Activated naive CD8-positive, alpha-beta T cell treated with anti-CD3 and anti-CD28 coated beads, Interleukin-2, amount 10 ng/mL, durations not matched to agents 7 days and 5 days (primary cell): ENCODE data around the gene SIM1. TPM values are rescaled to one million over a fixed set of nuclear protein-coding genes. Genes with fewer than 3 reads are reported as not detected.
A peak's percentile ranks its signal among the peaks of the same experiment; 100 is the strongest.

Experiments used
- ATAC-seq: fragments of 150-1000 bp; cut with Tn5 transposase; one replicate; pipeline ENCODE4 v1.10.0; 2021; ENCODE audit warnings: low read depth, moderate library complexity
- POLR2A ChIA-PET: fragments of 350-600 bp; sonication (Branson Sonifier 250); formaldehyde crosslinking; loops from one replicate; lab custom pipeline; 2021; ENCODE audit warnings: antibody characterized with exemption; lab: Charles Lee
- DNase-seq: peaks from one replicate; pipeline ENCODE4 v3.0.0; 2021
- H3K27ac Mint-ChIP-seq: one replicate; pipeline ENCODE4 v1.8.0; 2022; ENCODE audit warnings: mild to moderate bottlenecking, mixed read lengths
- H3K27me3 Mint-ChIP-seq: one replicate; pipeline ENCODE4 v1.8.0; 2022; ENCODE audit warnings: mild to moderate bottlenecking, moderate library complexity, mixed read lengths
- H3K36me3 Mint-ChIP-seq: one replicate; pipeline ENCODE4 v1.8.0; 2021; ENCODE audit warnings: mild to moderate bottlenecking, mixed read lengths
- H3K4me1 Mint-ChIP-seq: one replicate; pipeline ENCODE4 v1.8.0; 2021; ENCODE audit warnings: mixed read lengths
- H3K4me3 Mint-ChIP-seq: one replicate; pipeline ENCODE4 v1.8.0; 2022; ENCODE audit warnings: mild to moderate bottlenecking, moderate library complexity, mixed read lengths
- H3K9me3 Mint-ChIP-seq: one replicate; pipeline ENCODE4 v1.8.0; 2021; ENCODE audit warnings: mixed read lengths
- total RNA-seq, 2 experiments: library from RNA; stranded (reverse); gene quantifications; one replicate each; pipeline ENCODE4 v1.2.3, GENCODE V29; 2021

SIM1 gene
- total RNA-seq, 2 experiments from 2014 or later = not detected

DNA sequence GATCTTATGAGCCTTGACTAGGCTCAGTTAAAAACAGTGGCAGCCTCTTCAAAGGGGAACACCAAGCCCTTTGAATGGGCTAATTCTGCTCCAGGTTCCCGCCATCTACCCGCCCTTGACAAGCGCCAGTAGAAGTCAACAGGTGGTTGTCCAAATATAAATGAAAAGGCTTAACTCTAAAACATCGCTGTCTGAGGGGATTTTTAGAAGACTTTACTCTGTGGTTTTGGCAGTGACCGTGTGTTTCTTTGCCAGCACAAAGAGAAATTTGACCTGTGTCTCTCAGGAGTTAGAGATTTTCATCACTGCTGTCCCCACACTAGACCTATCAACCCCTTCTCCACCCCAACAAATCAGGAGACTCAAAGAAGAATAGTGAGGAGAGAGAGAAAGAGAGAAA lies 19.8 kb upstream of the SIM1 start:
- no peaks in the 10 kb centered on the region for H3K36me3 Mint-ChIP-seq
- POLR2A ChIA-PET = no interaction called here
- no peak for ATAC-seq
- peaks cover 18% of the 10 kb centered on the region for H3K27me3 Mint-ChIP-seq
- no peaks in the 10 kb centered on the region for H3K4me1 Mint-ChIP-seq
- H3K27ac Mint-ChIP-seq = no peak overlapping the region
- no peaks in the 10 kb centered on the region for H3K9me3 Mint-ChIP-seq
- no peak for DNase-seq
- H3K4me3 Mint-ChIP-seq = no peak overlapping the region

DNA sequence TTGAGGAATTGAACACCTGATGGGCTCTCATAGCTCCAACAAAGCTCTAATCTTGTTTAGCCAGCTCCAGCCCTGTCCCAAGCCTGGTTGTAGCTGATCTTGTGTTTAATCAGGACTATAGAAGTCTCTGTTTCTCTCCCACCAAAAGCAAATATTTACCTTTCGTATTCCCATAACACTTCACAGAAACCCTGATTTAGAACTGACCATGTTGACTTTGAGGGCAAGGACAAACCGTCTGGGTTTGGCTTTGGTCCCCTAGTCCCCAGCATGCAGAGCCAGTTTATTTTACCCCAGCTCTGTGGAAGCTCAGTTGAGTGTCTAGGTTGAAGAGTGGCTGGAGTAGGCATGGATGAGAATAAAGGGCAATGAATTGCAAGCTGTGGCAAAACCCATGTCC lies 18.0 kb upstream of the SIM1 start:
- peaks cover 12% of the 10 kb centered on the region for H3K27me3 Mint-ChIP-seq
- H3K4me1 Mint-ChIP-seq = no peaks in the 10 kb centered on the region
- ATAC-seq = no peak
- H3K36me3 Mint-ChIP-seq = no peaks in the 10 kb centered on the region
- no peak for DNase-seq
- POLR2A ChIA-PET = no interaction called here
- no peaks in the 10 kb centered on the region for H3K9me3 Mint-ChIP-seq
- H3K27ac Mint-ChIP-seq = no peak overlapping the region
- H3K4me3 Mint-ChIP-seq = no peak overlapping the region

DNA sequence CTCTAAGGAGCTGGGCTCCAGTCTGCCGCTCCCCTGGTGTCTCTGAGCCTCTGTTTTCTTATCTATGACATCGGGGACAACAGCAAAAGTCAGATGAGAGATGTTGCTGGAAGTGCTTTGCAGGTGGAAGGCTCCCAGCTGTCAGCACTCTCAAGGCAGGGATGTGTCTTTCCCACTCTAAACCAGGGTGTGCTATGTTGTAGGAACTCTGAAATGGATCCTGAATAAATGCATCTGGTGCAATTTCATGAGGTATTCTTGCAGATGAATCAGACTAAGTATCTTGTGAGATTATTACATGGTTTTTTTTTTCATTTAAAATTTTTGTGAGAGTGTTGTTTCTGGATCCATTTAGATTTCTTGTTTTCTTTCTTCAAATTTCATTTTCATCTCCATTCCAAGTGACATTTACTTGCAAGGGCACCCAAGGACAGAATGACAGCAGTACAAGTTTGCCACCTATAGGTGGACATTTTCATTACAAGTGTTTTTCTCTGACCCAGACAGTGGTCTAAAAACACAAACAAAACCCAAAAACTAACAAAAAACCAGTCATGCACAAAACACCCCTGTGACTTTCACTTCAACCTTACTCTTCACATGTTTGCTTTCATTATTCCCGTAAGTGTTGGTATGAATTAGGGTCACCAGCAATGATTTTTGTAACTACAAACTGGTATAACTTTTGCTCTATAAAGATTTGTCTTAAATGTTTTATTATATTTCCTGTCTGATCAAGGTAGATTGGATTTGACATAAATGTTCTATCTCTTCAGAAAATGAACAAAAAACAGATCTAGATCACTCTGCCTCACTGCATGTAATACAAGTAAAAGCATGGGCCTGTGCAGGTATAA lies 14.7 kb upstream of the SIM1 start:
- H3K27ac Mint-ChIP-seq = no peak overlapping the region
- no peaks in the 10 kb centered on the region for H3K9me3 Mint-ChIP-seq
- H3K4me1 Mint-ChIP-seq = no peaks in the 10 kb centered on the region
- no peak for DNase-seq
- H3K27me3 Mint-ChIP-seq = peaks cover 6% of the 10 kb centered on the region
- no peak overlapping the region for H3K4me3 Mint-ChIP-seq
- POLR2A ChIA-PET = no interaction called here
- no peak for ATAC-seq
- H3K36me3 Mint-ChIP-seq = no peaks in the 10 kb centered on the region

DNA sequence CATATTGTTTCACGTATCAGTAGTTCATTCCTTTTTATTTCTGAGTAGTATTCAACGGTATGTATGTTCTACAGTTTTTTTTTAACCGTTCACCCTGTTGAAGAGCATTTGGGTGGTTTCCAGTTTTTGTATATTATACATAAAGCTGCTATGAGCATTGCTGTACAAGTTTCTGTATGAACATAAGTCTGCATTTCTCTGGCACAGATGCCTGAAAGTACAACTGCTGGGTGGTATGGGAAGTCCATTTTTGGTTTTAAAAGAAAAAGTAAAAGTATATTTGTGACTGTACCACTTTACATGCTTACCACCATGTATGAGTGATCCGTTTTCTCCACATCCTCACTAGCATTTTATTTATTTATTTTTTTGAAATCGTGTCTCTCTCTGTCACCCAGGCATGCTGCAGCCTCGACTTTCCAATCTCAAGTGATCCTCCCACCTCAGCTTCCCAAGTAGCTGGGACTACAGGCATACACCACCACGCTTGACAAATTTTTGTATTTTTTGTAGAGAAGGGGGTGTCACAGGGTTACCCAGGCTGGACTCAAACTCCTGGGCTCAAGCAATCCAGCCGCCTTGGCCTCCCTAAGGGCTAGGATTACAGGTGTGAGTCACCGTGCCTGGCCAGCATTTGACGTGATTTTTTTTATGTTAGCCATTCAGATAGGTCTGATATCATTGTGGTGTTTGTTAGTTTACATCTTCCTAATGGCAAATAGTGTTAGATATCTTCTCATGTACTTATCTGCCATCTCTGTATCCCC lies 11.0 kb upstream of the SIM1 start:
- H3K4me1 Mint-ChIP-seq = no peaks in the 10 kb centered on the region
- no peaks in the 10 kb centered on the region for H3K36me3 Mint-ChIP-seq
- H3K4me3 Mint-ChIP-seq = no peak overlapping the region
- ATAC-seq (no peak), DNase-seq (no peak)
- H3K27me3 Mint-ChIP-seq = peaks cover 31% of the 10 kb centered on the region
- POLR2A ChIA-PET = no interaction called here
- no peak overlapping the region for H3K27ac Mint-ChIP-seq
- H3K9me3 Mint-ChIP-seq = no peaks in the 10 kb centered on the region

DNA sequence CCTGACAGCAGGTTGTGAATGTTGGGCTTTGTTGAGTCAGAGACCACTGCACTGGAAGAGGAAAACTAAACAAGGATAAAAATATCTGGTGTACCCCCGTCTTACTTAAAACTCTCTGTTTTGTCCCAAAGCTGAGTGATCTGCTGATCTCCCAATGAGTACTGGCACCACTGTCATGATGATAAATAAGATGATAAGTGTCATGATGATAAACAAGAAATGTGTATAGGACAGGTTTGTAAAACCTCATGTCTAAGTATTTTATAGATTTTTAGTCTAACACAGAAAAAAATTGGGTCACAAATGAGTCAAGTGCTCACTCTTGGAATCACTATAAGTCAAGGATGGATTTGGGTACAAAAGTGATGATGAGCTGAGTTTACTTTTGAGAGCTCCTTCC lies 8.5 kb upstream of the SIM1 start:
- Mint-ChIP-seq H3K4me3 (no peak overlapping the region), H3K27me3 (peaks cover 51% of the 10 kb centered on the region), H3K9me3 (no peaks in the 10 kb centered on the region), H3K36me3 (peaks cover under 1% of the 10 kb centered on the region), H3K4me1 (no peaks in the 10 kb centered on the region), H3K27ac (no peak overlapping the region)
- ATAC-seq = no peak
- DNase-seq = no peak
- POLR2A ChIA-PET = no interaction called here

DNA sequence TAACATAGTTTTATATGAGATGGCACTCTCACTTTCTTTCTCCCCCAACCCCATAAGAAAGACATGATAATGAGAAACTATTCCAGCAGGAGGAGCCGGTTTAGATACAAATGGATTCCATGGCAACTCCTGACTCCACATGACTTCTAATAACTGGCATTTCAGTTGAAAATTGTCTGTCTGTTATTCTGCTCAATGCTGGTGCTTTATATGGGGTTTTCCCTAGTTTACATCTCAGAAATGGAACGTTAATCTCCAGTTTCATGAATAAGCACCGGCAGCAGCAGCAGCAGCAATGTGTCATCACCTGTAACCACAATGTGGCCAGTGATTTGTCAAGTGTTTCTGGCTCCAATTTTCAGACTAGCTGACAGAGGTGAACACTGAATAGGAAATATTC lies 8.0 kb upstream of the SIM1 start:
- POLR2A ChIA-PET = no interaction called here
- Mint-ChIP-seq H3K4me1 (peaks cover 2% of the 10 kb centered on the region), H3K9me3 (peaks cover 2% of the 10 kb centered on the region), H3K36me3 (peaks cover 4% of the 10 kb centered on the region), H3K4me3 (no peak overlapping the region), H3K27me3 (peaks cover 56% of the 10 kb centered on the region), H3K27ac (no peak overlapping the region)
- no peak for ATAC-seq
- no peak for DNase-seq

DNA sequence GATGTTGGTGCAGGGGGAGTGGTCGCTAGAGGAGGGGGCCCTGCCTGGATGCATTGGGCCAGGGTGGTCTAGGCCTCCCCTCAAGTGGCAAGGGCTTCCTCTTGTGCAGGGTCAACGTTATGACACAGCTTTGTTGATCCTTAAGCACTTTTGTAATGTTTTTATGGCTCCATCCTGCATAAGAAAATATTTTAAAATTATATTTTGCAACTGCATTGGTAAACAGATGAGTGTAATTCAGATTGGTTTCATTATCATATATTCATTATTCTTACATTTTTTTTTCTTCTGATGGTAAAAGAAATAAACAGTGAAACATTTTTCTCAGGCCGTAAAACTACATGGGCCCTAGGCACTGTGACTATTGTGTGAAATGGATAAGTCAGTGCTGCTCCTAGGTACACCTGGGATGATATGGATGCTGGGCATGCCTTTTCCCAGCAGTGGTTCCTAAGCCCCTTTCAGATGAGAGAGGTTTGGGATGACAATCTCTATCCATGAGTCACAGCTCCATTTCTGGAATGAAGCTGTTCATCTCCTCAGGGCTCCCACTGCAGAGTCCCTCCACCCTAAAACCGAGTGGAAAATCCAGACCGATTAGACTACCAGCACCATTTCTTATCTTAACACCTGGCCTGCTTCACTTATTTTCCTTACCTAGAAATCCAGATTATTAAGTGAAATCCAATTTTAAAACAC lies 5.8 kb upstream of the SIM1 start:
- H3K4me1 Mint-ChIP-seq = peaks cover 4% of the 10 kb centered on the region
- POLR2A ChIA-PET = no interaction called here
- peaks cover 4% of the 10 kb centered on the region for H3K36me3 Mint-ChIP-seq
- ATAC-seq (no peak), DNase-seq (no peak)
- peaks cover 2% of the 10 kb centered on the region for H3K9me3 Mint-ChIP-seq
- no peak overlapping the region for H3K27ac Mint-ChIP-seq
- H3K4me3 Mint-ChIP-seq = no peak overlapping the region
- H3K27me3 Mint-ChIP-seq = peaks cover 77% of the 10 kb centered on the region

DNA sequence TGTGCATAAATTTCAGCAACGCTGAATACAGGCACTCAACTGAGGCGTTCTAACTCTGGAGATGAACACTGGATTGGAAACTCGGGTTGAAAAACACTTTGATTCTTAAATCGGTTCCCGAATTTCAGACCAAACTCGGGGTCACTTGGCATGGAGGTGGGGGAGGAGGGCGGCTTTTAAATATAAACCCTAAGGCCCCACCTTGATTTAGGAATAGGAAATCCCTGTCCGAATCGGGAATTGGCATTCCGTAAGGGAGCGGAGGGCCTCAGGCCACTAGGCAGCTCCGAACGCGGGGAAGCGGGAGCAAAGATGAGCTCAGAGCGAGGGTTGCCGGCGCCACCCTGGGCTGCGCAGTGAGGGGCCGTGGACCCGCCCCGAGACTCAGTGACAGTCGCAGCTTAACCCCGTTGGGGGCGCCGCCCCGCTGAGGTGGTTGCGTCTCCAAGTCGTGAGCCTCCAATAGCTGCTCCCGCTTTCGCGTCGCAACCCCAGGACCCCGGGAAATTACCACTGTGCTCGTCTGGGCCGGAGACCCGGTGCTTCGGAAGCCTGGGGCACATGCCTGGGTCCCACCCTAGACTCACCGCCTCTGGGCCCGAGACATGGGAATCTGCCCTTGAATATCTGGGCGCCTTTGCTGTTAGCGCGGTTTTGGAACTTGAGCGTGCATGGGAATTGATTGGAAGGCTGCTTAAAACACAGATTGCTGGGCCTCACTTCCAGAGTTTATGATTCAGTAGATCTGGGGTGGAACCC lies 4.6 kb upstream of the SIM1 start:
- Mint-ChIP-seq H3K36me3 (peaks cover 4% of the 10 kb centered on the region), H3K27ac (no peak overlapping the region), H3K9me3 (peaks cover 2% of the 10 kb centered on the region), H3K4me3 (no peak overlapping the region), H3K27me3 (peaks cover 86% of the 10 kb centered on the region), H3K4me1 (peaks cover 4% of the 10 kb centered on the region)
- ATAC-seq = no peak
- POLR2A ChIA-PET = no interaction called here
- DNase-seq = no peak

DNA sequence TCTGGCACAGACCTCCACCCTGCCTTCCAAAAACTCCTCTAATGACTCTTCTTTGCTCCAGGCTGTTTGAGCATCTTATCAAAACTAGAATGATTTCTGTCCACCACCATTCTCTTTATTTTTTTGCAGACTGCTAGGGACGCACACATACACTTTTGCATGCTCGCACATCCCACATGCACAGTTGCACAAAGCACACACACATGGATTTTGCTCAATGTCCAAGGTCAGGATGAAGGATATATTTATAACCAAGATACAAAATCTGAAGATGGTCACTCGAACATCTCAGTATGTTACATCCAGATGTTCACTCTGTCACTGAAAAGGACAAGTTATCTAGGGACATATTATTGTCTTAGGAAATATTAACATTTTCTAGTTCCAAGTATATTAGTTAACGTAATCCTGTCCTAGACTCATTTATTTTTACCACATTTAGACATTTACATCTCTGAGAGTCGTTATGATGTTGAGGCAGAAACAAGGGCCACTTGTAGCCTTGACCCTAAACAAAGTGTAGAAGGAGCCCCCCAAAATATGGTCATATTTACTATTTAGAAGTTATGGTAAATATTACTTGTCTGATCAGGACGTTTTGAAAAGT lies 3.4 kb upstream of the SIM1 start:
- Mint-ChIP-seq H3K4me3 (no peak overlapping the region), H3K36me3 (peaks cover 6% of the 10 kb centered on the region), H3K4me1 (peaks cover 8% of the 10 kb centered on the region), H3K9me3 (peaks cover 4% of the 10 kb centered on the region), H3K27me3 (peaks cover 89% of the 10 kb centered on the region), H3K27ac (peak overlapping the region; percentile 60)
- no peak for ATAC-seq
- POLR2A ChIA-PET = no interaction called here
- DNase-seq = no peak

DNA sequence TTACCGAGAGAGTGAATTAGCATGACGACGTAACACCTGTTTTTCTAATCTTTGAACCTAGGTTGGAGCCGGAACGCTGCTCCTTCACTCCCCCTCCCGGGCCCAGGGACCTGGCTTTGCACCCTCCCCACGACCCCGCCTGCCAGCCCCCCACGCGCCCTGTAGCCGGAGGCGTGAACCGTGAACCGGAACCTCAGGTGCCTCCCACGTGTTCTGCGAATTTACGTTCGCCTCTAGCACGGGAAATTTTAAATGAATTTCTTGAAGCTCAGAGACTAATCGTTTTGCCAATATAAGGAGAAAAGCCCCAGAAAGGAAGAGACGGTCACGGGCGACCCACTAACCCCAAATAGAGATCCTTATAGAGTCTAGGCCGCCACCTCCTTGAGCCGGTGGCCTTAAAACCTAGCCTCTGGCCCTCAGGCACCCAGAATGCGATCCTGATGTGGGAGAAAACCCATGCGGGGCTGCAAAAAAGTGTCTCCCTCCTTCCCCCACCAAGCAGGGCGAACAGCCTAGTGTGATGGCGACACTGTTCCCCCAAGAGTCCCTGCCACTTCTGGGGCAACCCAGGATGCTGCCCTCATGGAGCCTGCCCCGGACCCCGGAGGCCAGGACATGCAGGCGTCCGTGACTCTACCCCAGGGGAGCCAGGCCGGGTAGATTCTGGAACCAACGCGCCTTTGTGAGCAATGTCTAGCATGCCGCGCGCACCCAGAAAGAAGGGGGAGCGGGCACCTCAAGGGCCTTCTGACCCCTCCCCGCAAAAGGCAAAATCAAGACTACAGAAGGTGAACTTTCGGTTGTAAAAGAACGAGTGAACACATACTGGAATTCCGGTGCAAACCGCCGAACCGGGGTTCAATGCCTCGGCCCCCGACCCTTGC lies 2.7 kb upstream of the SIM1 start:
- Mint-ChIP-seq H3K4me3 (no peak overlapping the region), H3K9me3 (peaks cover 4% of the 10 kb centered on the region), H3K4me1 (peaks cover 8% of the 10 kb centered on the region), H3K27ac (no peak overlapping the region), H3K27me3 (peaks cover 92% of the 10 kb centered on the region), H3K36me3 (peaks cover 6% of the 10 kb centered on the region)
- POLR2A ChIA-PET = no interaction called here
- ATAC-seq (no peak), DNase-seq (no peak)

DNA sequence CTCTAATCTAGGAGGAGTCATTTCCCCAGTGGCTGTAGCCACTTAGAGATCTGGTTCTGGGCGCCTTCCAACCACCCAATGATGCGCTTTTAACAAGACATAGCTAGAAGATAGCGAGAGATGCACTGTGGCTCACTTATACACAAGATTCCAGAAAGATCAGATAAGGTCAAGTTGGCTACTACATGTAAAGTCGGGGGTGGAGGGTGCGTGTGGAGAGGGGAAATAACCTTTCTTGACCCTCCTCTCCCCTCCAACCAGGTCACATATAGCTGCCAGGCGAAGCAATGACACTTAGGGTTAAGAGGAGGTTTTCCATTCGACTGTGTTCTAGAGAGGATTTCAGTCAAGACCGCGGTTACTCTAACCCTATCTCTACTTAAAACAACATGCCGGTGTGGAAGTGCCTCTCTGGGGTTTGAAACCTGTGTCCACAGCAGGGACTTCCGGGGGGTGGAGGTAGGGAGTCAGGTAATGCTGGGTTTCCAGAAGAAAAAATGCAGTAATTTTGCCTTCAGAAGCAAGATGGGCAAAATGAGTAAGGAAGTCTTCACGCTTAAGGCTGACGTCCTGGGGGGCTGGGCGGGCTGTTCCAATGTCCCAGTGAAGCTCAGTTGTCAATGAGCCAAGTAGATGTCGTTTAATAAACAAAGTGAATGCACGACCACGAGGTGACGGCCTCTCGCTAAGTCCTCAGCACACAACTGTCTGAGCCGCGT lies 1.8 kb upstream of the SIM1 start:
- peaks cover 6% of the 10 kb centered on the region for H3K36me3 Mint-ChIP-seq
- H3K9me3 Mint-ChIP-seq = peaks cover 4% of the 10 kb centered on the region
- H3K4me1 Mint-ChIP-seq = peaks cover 10% of the 10 kb centered on the region
- DNase-seq (no peak), ATAC-seq (no peak)
- H3K27ac Mint-ChIP-seq = peak overlapping the region; percentile 2
- H3K4me3 Mint-ChIP-seq = no peak overlapping the region
- H3K27me3 Mint-ChIP-seq = peaks cover 92% of the 10 kb centered on the region
- POLR2A ChIA-PET = no interaction called here
